ENCODE data around the gene ADAMTS2. TPM values are rescaled to one million over a fixed set of nuclear protein-coding genes. Genes with fewer than 3 reads are reported as not detected.

Gene ADAMTS2
- total and polyA plus RNA-seq, 2 experiments from 2014 or later = 62.0 to 132 TPM

DNA sequence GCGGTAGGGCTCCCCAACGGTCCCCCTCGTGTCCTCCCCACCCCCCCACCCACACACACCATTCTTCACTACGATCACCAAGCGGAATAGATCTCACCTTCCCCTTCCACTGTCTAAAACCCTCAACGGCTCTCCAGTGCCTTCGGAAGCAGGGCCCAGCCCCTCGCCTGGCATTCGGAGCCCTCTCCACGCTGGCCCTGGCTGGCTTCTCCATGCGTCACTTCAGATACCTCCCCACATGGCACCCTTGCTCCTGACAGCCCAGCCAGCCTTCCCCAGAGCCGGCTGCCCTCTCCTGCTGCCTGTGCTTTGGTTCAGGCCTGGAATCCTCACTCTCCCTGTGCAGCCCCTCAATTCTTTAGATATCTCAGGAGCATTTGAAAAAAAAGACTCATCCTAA is 158.5 kb downstream of the ADAMTS2 start:
- H3K9me3 ChIP-seq (ENCODE audit: low read depth) = no peaks in the 10 kb centered on the region

DNA sequence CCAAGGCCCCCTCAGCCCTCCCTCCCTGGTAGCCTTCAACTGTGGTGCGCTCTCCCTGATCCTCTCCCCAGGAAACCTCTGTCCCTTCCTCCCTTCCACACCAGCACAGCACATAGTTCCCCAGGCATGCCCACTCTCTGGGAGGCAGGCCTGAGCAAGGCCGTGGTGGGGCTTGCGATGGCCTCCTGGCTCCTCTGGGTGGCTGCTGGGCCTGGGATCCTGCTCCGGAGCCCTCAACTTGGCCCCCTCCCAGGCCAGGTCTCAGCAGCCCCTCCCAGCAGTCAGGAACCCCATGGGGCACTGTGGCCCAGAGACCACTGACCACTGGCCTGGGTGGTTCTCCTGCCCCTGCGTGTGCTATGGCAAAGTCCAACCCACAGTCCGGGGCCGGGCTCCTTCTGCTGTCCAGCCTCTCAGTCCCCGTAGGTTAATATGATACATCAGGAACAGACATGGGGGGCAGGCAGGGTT is 159.3 kb downstream of the ADAMTS2 start:
- no peaks in the 10 kb centered on the region for H3K36me3 ChIP-seq (ENCODE audit: low read depth)
- 92 to 96% methylated on average over 8 of the region's 8 CpGs for WGBS, 2 experiments (ENCODE audit: low coverage in 1 of 2, low lambda C conversion rate in 2 of 2, missing lambda C conversion rate in 2 of 2)
- H3K27ac ChIP-seq = no peak overlapping the region
- H3K9ac ChIP-seq = no peak overlapping the region
- DNase-seq = no peak
- in situ Hi-C loops (cut with MboI) = no loop called here
- no peaks in the 10 kb centered on the region for H3K9me2 ChIP-seq (ENCODE audit: insufficient read depth)
- H3K27me3 ChIP-seq (replicated peaks; ENCODE audit: insufficient read depth) = no peaks in the 10 kb centered on the region
- no peak overlapping the region for H3K4me2 ChIP-seq (ENCODE audit: unreplicated experiment)
- no peaks in the 10 kb centered on the region for H3K9me3 ChIP-seq (ENCODE audit: low read depth)
- H3K4me1 ChIP-seq (ENCODE audit: insufficient read depth) = no peaks in the 10 kb centered on the region
- no peaks in the 10 kb centered on the region for H3K79me2 ChIP-seq (ENCODE audit: insufficient read depth)
- no peak overlapping the region for H2AFZ ChIP-seq
- H4K20me1 ChIP-seq (ENCODE audit: insufficient read depth) = no peaks in the 10 kb centered on the region
- H3F3A ChIP-seq (ENCODE audit: insufficient read depth) = no peaks in the 10 kb centered on the region
- no peak for TF ChIP-seq EZH2phosphoT487 (IDR thresholded peaks at IDR 0.05; ENCODE audit: insufficient read depth, low read depth)
- H3K4me3 ChIP-seq = no peak overlapping the region

More for the DNA sequence above, 158.5 kb downstream of the ADAMTS2 start:
- H3K4me2 ChIP-seq (ENCODE audit: unreplicated experiment) = no peak overlapping the region
- no peaks in the 10 kb centered on the region for H3K79me2 ChIP-seq (ENCODE audit: insufficient read depth)
- H3K4me3 ChIP-seq = no peak overlapping the region
- in situ Hi-C loops (cut with MboI) = no loop called here
- no peaks in the 10 kb centered on the region for H3K9me2 ChIP-seq (ENCODE audit: insufficient read depth)
- H3K36me3 ChIP-seq (ENCODE audit: low read depth) = no peaks in the 10 kb centered on the region
- H3K27me3 ChIP-seq (replicated peaks; ENCODE audit: insufficient read depth) = no peaks in the 10 kb centered on the region
- H2AFZ ChIP-seq = no peak overlapping the region
- WGBS, 2 experiments (ENCODE audit: low coverage in 1 of 2, low lambda C conversion rate in 2 of 2, missing lambda C conversion rate in 2 of 2) = 75 to 79% methylated on average over 8 to 12 of the region's 12 CpGs
- no peak overlapping the region for H3K9ac ChIP-seq
- no peaks in the 10 kb centered on the region for H3F3A ChIP-seq (ENCODE audit: insufficient read depth)
- H3K27ac ChIP-seq = no peak overlapping the region
- DNase-seq = no peak
- no peaks in the 10 kb centered on the region for H4K20me1 ChIP-seq (ENCODE audit: insufficient read depth)
- no peaks in the 10 kb centered on the region for H3K4me1 ChIP-seq (ENCODE audit: insufficient read depth)
- TF ChIP-seq EZH2phosphoT487 (IDR thresholded peaks at IDR 0.05; ENCODE audit: insufficient read depth, low read depth) = no peak
- no peak for TF ChIP-seq EZH2 (IDR thresholded peaks at IDR 0.05; ENCODE audit: insufficient read depth, poor library complexity, severe bottlenecking)

DNA sequence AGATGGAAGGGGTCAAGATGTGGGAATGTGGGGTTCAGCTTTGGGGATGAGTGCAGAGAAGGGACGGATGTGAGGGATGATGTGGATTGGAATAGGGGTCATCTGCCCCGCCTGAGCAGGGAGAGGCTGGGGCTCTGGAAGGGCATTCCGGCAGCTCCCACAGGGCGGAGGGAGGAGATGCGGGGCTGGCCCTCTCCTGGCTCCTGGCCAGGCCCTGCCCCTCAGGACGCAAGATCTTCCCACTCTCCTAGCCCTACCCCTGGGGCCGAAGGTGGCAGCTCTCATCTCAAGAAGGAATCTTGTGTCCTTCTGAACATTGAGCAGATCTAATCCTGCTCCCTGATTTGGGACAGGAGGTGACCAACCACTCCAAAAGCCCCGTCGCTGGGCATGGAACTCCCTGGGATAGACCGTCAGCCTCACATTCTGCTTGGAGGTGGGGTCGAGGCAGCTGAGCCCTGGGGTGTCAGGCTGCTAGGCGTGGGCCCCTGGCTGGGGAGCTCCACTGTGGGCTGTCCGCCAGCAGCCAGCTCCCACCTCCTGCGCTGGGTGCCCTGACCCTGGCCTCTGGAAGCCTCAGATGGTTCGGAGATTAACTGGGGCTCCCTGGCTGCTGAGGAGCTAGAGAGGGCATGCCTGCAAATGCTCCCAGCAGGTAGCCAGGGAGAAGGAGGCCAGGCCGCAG is 159.9 kb downstream of the ADAMTS2 start:
- H3K9ac ChIP-seq = no peak overlapping the region
- 85 to 95% methylated on average over 16 of the region's 16 CpGs for WGBS, 2 experiments (ENCODE audit: low coverage in 1 of 2, low lambda C conversion rate in 2 of 2, missing lambda C conversion rate in 2 of 2)
- H4K20me1 ChIP-seq (ENCODE audit: insufficient read depth) = no peaks in the 10 kb centered on the region
- no peaks in the 10 kb centered on the region for H3K9me3 ChIP-seq (ENCODE audit: low read depth)
- H3K27me3 ChIP-seq (replicated peaks; ENCODE audit: insufficient read depth) = no peaks in the 10 kb centered on the region
- no peak overlapping the region for H3K4me2 ChIP-seq (ENCODE audit: unreplicated experiment)
- H3K79me2 ChIP-seq (ENCODE audit: insufficient read depth) = no peaks in the 10 kb centered on the region
- DNase-seq = no peak
- no peak overlapping the region for H2AFZ ChIP-seq
- TF ChIP-seq EZH2phosphoT487 (IDR thresholded peaks at IDR 0.05; ENCODE audit: insufficient read depth, low read depth) (no peak), EZH2 (IDR thresholded peaks at IDR 0.05; ENCODE audit: insufficient read depth, poor library complexity, severe bottlenecking) (no peak)
- H3K36me3 ChIP-seq (ENCODE audit: low read depth) = no peaks in the 10 kb centered on the region
- no peaks in the 10 kb centered on the region for H3K9me2 ChIP-seq (ENCODE audit: insufficient read depth)
- no peak overlapping the region for H3K4me3 ChIP-seq
- H3F3A ChIP-seq (ENCODE audit: insufficient read depth) = no peaks in the 10 kb centered on the region
- in situ Hi-C loops (cut with MboI) = no loop called here
- H3K4me1 ChIP-seq (ENCODE audit: insufficient read depth) = no peaks in the 10 kb centered on the region
- no peak overlapping the region for H3K27ac ChIP-seq

DNA sequence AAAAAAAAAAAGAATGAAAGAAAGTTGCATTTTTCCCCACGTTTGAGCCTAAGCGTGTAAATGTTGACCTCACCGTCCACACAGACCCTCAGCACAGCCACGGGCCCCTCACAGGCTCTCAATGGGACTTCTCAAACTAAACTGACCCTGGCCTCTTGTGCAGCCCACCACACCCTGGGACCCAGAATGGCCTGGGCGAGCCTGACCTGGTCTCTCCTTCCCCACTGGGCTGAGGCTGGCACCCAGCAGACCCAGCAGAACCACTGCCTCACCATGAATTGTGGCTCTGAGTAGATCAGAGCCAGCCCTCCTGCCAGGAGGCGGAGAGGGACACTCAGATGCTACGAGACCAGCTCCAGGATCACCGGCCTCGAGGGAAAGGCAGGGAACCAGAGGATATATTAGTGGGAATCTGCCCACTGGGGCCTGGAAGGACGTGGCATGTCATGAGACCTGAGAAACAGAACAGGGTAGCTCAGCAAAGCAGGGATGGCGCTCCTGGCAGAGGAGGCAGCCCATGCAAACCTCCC is 160.7 kb downstream of the ADAMTS2 start:
- Histone ChIP-seq H4K20me1 (ENCODE audit: insufficient read depth) (no peaks in the 10 kb centered on the region), H3K4me1 (ENCODE audit: insufficient read depth) (no peaks in the 10 kb centered on the region), H3F3A (ENCODE audit: insufficient read depth) (no peaks in the 10 kb centered on the region), H3K27me3 (replicated peaks; ENCODE audit: insufficient read depth) (no peaks in the 10 kb centered on the region), H3K4me3 (no peak overlapping the region), H3K36me3 (ENCODE audit: low read depth) (peaks cover 6% of the 10 kb centered on the region; the same call in 1 of the 2 replicates), H3K27ac (no peak overlapping the region), H3K9ac (no peak overlapping the region), H2AFZ (no peak overlapping the region), H3K9me3 (ENCODE audit: low read depth) (no peaks in the 10 kb centered on the region), H3K79me2 (ENCODE audit: insufficient read depth) (no peaks in the 10 kb centered on the region), H3K9me2 (ENCODE audit: insufficient read depth) (no peaks in the 10 kb centered on the region), H3K4me2 (ENCODE audit: unreplicated experiment) (no peak overlapping the region)
- TF ChIP-seq EZH2 (IDR thresholded peaks at IDR 0.05; ENCODE audit: insufficient read depth, poor library complexity, severe bottlenecking) (no peak), EZH2phosphoT487 (IDR thresholded peaks at IDR 0.05; ENCODE audit: insufficient read depth, low read depth) (no peak)
- 82 to 84% methylated on average over 11 of the region's 11 CpGs for WGBS, 2 experiments (ENCODE audit: low coverage in 1 of 2, low lambda C conversion rate in 2 of 2, missing lambda C conversion rate in 2 of 2)
- in situ Hi-C loops (cut with MboI) = no loop called here
- DNase-seq = no peak
